Stimulated activated naive CD8-positive, alpha-beta T cell treated with anti-CD3 and anti-CD28 coated beads, Interleukin-15, Interleukin-2, amounts not matched to agents 100 ng/mL and 50 ng/mL, for 24 hours (primary cell): ENCODE measurements around the gene PRPF19.

ENCODE experiments used
- H3K27ac Mint-ChIP-seq: one replicate; pipeline ENCODE4 v1.8.0; 2021; ENCODE audit warnings: mild to moderate bottlenecking, mixed read lengths
- H3K27me3 Mint-ChIP-seq: one replicate; pipeline ENCODE4 v1.8.0; 2021; ENCODE audit warnings: mixed read lengths
- H3K36me3 Mint-ChIP-seq: one replicate; pipeline ENCODE4 v1.8.0; 2021; ENCODE audit warnings: low read depth, mixed read lengths
- H3K4me1 Mint-ChIP-seq: one replicate; pipeline ENCODE4 v1.8.0; 2021; ENCODE audit warnings: low read depth, mixed read lengths
- H3K4me3 Mint-ChIP-seq: one replicate; pipeline ENCODE4 v1.8.0; 2021; ENCODE audit warnings: mild to moderate bottlenecking, mixed read lengths
- H3K9me3 Mint-ChIP-seq: one replicate; pipeline ENCODE4 v1.8.0; 2021; ENCODE audit warnings: mixed read lengths

The PRPF19 gene

DNA sequence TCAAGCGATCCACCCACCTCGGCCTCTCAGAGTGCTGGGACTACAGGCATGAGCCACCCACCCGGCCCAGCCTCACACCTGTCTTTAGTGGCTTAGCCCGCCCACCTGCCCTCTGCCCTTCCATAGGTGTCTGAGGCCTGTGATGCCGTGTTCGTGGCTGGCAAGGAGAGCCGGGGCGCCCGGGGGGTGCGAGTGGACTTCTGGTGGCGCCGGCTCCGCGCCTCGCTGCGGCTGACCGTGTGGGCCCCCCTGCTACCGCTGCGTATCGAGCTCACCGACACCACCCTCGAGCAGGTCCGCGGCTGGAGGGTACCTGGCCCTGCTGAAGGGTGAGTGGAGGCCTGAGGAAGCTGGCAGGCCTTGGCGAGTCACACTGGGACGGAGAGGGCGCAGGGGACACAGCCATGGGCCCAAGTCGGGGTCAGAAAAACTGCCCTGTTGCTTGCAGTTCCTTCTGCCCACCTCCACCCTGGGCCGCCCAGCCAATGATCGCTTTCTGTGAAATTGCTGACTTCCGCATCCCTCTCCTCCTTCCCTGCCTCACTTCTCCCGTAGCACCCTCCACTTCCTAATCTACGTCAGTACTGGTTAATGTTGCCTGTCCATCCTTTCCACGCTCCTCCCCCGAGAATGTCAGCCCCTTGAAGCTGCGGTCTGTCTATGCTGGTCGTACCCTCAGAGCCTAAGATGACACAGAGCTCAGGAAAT, 27.2 kb upstream of the PRPF19 start:
- no peak overlapping the region for H3K4me3 Mint-ChIP-seq
- H3K27me3 Mint-ChIP-seq, result no peaks in the 10 kb centered on the region
- H3K9me3 Mint-ChIP-seq, result no peaks in the 10 kb centered on the region
- no peak overlapping the region for H3K27ac Mint-ChIP-seq
- H3K4me1 Mint-ChIP-seq, result no peaks in the 10 kb centered on the region
- no peaks in the 10 kb centered on the region for H3K36me3 Mint-ChIP-seq

GRCh38 chr11:60932605-60933356, 26.4 kb upstream of the PRPF19 start:
- no peak overlapping the region for H3K27ac Mint-ChIP-seq
- H3K4me3 Mint-ChIP-seq, result no peak overlapping the region

DNA sequence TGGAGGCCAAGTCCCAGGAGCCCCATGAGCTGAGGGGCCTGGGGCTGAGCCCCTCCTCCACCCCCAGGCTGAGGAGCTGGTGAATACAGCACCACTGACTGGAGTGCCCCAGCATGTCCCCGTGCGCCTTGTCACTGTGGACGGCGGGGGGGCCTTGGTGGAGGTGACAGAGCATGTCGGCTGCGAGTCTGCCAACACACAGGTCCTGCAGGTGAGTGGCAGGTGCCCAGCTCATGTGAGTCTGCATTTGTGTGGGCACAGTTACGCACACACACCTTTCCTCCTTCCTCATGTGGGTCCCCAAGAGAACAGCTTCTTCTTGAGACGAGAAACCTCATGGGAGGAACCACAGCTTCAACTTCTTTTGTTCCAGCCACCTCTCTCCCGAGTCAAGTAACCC, 25.5 kb upstream of the PRPF19 start:
- Mint-ChIP-seq H3K27ac (no peak overlapping the region), H3K4me1 (no peaks in the 10 kb centered on the region), H3K27me3 (peaks cover 3% of the 10 kb centered on the region), H3K36me3 (no peaks in the 10 kb centered on the region), H3K9me3 (no peaks in the 10 kb centered on the region), H3K4me3 (no peak overlapping the region)

More at GRCh38 chr11:60932605-60933356, 26.4 kb upstream of the PRPF19 start:
- Mint-ChIP-seq H3K36me3 (no peaks in the 10 kb centered on the region), H3K4me1 (no peaks in the 10 kb centered on the region), H3K9me3 (no peaks in the 10 kb centered on the region), H3K27me3 (peaks cover 3% of the 10 kb centered on the region)

GRCh38 chr11:60930394-60930793, 24.0 kb upstream of the PRPF19 start:
- Mint-ChIP-seq H3K4me1 (peaks cover 9% of the 10 kb centered on the region), H3K36me3 (no peaks in the 10 kb centered on the region), H3K27ac (no peak overlapping the region), H3K27me3 (peaks cover 11% of the 10 kb centered on the region), H3K4me3 (no peak overlapping the region), H3K9me3 (no peaks in the 10 kb centered on the region)

DNA sequence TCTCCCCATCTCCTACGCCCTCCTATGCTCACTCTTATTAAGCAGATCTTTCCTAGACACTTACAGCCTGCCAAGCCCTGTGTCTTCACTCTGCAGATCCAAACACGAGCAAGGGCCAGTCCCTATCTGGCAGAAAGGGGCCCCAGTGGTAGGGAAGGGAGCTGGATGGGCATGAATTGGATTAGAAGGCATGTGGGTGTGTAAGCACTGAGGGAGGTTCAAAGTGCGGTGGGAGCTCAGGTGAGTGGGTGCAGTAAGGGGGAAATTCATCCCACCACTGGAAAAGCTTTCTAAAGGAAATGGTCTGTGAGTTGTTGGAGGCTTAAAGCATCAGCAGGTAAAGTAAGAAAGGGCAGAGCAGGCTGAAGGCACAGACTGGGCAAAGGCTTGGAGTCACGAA, 23.4 kb upstream of the PRPF19 start:
- Mint-ChIP-seq H3K27ac (no peak overlapping the region), H3K9me3 (no peaks in the 10 kb centered on the region), H3K36me3 (no peaks in the 10 kb centered on the region), H3K4me3 (no peak overlapping the region), H3K4me1 (peaks cover 15% of the 10 kb centered on the region), H3K27me3 (peaks cover 15% of the 10 kb centered on the region)

DNA sequence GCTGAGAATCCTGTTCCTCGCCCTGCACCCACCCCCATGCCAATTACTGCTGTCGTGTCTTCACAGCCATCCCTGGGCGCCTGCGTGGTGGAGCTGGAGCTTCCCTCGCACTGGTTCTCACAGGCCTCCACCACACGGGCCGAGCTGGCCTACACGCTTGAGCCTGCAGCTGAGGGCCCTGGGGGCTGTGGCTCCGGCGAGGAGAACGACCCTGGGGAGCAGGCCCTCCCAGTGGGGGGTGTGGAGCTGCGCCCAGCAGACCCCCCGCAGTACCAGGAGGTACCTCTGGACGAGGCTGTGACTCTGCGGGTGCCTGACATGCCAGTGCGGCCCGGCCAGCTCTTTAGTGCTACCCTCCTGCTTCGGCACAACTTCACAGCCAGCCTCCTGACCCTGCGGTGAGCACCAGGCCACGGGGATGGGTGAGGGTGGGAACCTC, 22.2 kb upstream of the PRPF19 start:
- Mint-ChIP-seq H3K4me1 (peaks cover 19% of the 10 kb centered on the region), H3K4me3 (no peak overlapping the region), H3K36me3 (no peaks in the 10 kb centered on the region), H3K9me3 (no peaks in the 10 kb centered on the region), H3K27me3 (peaks cover 15% of the 10 kb centered on the region), H3K27ac (no peak overlapping the region)

GRCh38 chr11:60927600-60927999, 21.2 kb upstream of the PRPF19 start:
- Mint-ChIP-seq H3K27ac (no peak overlapping the region), H3K4me1 (peaks cover 22% of the 10 kb centered on the region), H3K4me3 (no peak overlapping the region), H3K9me3 (no peaks in the 10 kb centered on the region), H3K27me3 (peaks cover 15% of the 10 kb centered on the region), H3K36me3 (peaks cover 9% of the 10 kb centered on the region)

DNA sequence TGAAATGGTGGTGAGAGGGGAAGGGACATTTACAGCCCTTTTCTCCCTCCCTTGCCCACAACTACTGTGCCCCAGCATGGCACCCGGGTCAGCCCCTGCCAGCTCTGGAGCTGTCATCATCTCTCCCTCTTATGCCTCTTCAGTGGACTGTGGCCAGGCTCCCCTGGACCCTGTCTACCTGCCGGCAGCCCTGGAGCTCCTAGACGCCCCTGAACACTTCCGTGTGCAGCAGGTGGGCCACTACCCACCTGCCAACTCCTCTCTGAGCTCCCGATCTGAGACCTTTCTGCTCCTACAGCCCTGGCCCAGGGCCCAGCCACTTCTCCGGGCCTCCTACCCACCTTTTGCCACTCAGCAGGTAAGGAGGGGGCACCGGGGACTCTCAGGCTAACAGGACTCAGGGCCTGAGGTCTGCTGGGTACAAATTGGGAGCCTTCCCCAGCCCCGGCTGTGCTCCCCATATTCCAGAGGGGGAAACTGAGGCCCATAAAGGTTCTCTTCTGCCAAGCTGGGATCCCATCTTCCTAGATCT, 20.7 kb upstream of the PRPF19 start:
- H3K9me3 Mint-ChIP-seq, result no peaks in the 10 kb centered on the region
- H3K27me3 Mint-ChIP-seq, result peaks cover 15% of the 10 kb centered on the region
- no peak overlapping the region for H3K27ac Mint-ChIP-seq
- peaks cover 22% of the 10 kb centered on the region for H3K4me1 Mint-ChIP-seq
- no peak overlapping the region for H3K4me3 Mint-ChIP-seq
- H3K36me3 Mint-ChIP-seq, result peaks cover 14% of the 10 kb centered on the region

- Mint-ChIP-seq H3K9me3 (no peaks in the 10 kb centered on the region), H3K4me1 (peaks cover 22% of the 10 kb centered on the region), H3K4me3 (no peak overlapping the region), H3K36me3 (peaks cover 20% of the 10 kb centered on the region), H3K27me3 (peaks cover 15% of the 10 kb centered on the region), H3K27ac (no peak overlapping the region)
Measured at GRCh38 chr11:60926500-60926899, 20.1 kb upstream of the PRPF19 start.

GRCh38 chr11:60925868-60926267, 19.5 kb upstream of the PRPF19 start:
- no peak overlapping the region for H3K27ac Mint-ChIP-seq
- no peaks in the 10 kb centered on the region for H3K9me3 Mint-ChIP-seq
- peaks cover 27% of the 10 kb centered on the region for H3K36me3 Mint-ChIP-seq
- H3K27me3 Mint-ChIP-seq, result peaks cover 15% of the 10 kb centered on the region
- H3K4me1 Mint-ChIP-seq, result peaks cover 22% of the 10 kb centered on the region
- no peak overlapping the region for H3K4me3 Mint-ChIP-seq

DNA sequence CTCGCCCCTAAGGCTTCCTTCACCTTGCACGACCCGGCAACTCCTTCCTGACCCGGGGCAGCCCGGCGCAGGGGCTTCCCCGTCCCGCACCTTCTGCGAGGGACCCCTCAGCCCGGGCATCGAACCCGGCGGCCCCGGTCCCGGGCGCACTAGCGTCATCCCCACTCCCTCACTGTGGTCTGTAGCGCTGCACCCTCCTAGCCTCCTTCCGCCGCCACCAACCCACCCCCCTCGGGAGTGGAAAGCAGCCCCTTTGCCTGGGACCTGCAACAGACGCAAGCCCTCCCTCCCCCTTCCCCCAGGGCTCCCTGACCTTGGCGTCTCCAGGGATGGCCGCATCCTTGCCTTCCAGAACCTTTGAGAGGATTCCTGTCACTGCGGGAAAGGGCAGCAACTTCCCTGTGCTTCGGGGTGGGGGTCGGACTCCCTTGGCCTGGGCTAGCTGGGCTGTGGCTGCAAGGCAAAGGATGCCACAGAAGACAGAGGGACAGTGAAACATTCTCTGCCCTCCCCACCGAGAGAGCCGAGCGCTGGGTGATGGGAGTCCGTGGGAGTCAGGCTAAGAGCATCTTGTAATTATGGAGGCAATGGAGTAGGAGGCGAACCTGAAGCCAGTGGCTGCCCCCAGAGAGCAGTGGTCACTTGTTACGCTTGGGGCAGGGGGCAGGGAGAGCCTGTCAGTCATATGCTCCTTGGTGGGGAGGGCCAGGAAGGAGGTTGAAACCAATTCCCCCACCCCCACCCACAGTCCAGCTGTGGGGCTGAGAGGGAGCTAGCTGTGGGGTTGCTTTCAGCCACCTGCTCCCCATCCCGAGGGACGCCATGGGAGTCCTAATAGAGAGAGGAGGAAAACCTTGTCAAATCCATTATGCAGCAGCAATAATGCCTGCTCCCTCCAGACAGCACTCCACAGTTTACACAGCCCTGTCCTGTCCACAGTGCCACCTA, 18.8 kb upstream of the PRPF19 start:
- peak overlapping the region; percentile 57 for H3K4me3 Mint-ChIP-seq
- H3K27me3 Mint-ChIP-seq, result peaks cover 15% of the 10 kb centered on the region
- H3K36me3 Mint-ChIP-seq, result peaks cover 33% of the 10 kb centered on the region
- no peak overlapping the region for H3K27ac Mint-ChIP-seq
- H3K9me3 Mint-ChIP-seq, result no peaks in the 10 kb centered on the region
- peaks cover 22% of the 10 kb centered on the region for H3K4me1 Mint-ChIP-seq

DNA sequence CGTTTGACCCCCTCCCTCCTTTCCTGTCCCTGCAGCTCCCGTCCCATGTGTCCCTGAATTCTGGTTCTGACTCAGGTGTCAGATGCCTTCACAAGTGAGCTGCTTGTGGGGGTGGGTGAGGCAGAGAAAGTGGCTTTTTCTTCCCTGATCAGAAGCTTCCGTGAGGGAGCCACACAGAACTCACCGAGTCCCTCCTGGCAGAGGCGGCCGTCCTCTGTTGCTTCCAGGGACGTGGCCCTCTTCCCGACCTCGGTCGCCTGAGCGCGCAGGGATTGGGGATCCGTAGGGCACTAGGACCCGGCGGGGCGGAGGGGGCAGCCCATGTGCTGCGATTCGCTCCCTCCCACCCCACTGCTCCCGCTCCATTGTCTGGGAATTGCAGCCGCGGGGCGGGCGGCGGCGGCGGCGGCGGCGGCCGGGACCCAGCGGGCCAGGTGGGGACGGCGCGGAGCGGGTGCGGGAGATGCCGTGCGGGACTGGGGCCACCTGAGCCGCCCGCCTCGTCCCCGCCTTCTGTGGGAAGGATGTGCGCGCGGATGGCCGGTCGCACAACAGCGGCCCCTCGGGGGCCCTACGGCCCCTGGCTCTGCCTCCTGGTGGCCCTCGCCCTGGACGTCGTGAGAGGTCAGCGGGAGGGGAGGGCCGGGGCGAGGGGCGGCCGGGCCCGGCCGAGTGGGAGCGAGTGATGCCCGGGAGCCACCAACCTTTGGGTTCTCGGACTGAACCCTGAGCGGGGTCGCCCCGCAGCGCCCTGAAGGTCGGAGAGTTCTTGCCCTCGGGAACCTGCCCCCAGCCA, 17.9 kb upstream of the PRPF19 start, which contains the start of gene TMEM132A:
Gene TMEM132A (plus strand): TSS at position 351 of the 796 bp plus-strand sequence. CDS start 174 bp downstream, at position 525.
- no peak within 1 kb of the TSS for H3K27ac Mint-ChIP-seq
- H3K4me1 Mint-ChIP-seq, result peaks cover 29% of the 10 kb centered on the region
- H3K9me3 Mint-ChIP-seq, result no peaks in the 10 kb centered on the region
- peak within 1 kb of the TSS; percentile 57 for H3K4me3 Mint-ChIP-seq
- peaks cover 15% of the 10 kb centered on the region for H3K27me3 Mint-ChIP-seq
- peaks cover 42% of the 10 kb centered on the region for H3K36me3 Mint-ChIP-seq

GRCh38 chr11:60923800-60924109, 17.4 kb upstream of the PRPF19 start:
- H3K27ac Mint-ChIP-seq, result no peak overlapping the region
- peaks cover 35% of the 10 kb centered on the region for H3K4me1 Mint-ChIP-seq
- peaks cover 45% of the 10 kb centered on the region for H3K36me3 Mint-ChIP-seq
- H3K27me3 Mint-ChIP-seq, result peaks cover 15% of the 10 kb centered on the region
- H3K9me3 Mint-ChIP-seq, result no peaks in the 10 kb centered on the region
- peak overlapping the region; percentile 37 for H3K4me3 Mint-ChIP-seq

GRCh38 chr11:60923326-60923725, 16.9 kb upstream of the PRPF19 start:
- Mint-ChIP-seq H3K4me3 (no peak overlapping the region), H3K4me1 (peaks cover 39% of the 10 kb centered on the region), H3K27me3 (peaks cover 15% of the 10 kb centered on the region), H3K9me3 (no peaks in the 10 kb centered on the region), H3K36me3 (peaks cover 45% of the 10 kb centered on the region), H3K27ac (no peak overlapping the region)
